ENCODE data around the gene OR6S1.
A peak's percentile ranks its signal among the peaks of the same experiment; 100 is the strongest.

The OR6S1 gene

DNA sequence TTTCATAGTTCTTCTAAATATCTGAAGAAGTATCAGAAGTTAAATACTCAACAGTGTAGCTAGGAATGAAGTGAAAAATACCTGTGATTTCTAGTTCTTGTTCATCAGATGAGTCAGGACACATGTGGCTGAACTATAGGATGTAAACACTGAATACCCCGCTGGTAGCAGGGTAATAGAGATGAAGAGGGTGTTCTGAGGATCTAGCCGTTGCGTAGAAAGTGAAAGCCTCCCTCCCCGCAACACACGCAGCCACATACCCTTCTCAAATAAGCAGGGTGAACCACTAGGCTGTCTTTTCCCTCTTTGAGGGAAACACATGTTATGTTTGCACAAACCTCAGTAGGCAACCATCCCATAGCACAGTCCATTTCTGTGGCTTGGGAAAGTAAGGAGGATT, 33.9 kb downstream of the OR6S1 start:
- Histone ChIP-seq H3K9me3 (ENCODE audit: control insufficient read depth, insufficient read depth, low read length) (no peaks in the 10 kb centered on the region), H3K27me3 (ENCODE audit: control insufficient read depth, low read length) (peaks cover 25% of the 10 kb centered on the region), H3F3A (ENCODE audit: control insufficient read depth, insufficient read depth) (peaks cover 14% of the 10 kb centered on the region), H3K36me3 (ENCODE audit: control insufficient read depth, low read length) (no peaks in the 10 kb centered on the region), H3K79me2 (ENCODE audit: control insufficient read depth, low read length) (no peaks in the 10 kb centered on the region), H3K27ac (ENCODE audit: low read depth, low read length) (no peak overlapping the region), H3K4me2 (ENCODE audit: low read length) (no peak overlapping the region), H4K20me1 (ENCODE audit: control insufficient read depth, insufficient read depth, low read depth, low read length) (no peaks in the 10 kb centered on the region), H3K4me1 (ENCODE audit: control insufficient read depth, low read length) (peaks cover 32% of the 10 kb centered on the region), H3K4me3 (ENCODE audit: low read length) (no peak overlapping the region), H3K9me2 (replicated peaks; ENCODE audit: control insufficient read depth, low read length) (no peaks in the 10 kb centered on the region)
- TF ChIP-seq, protein P1, sequence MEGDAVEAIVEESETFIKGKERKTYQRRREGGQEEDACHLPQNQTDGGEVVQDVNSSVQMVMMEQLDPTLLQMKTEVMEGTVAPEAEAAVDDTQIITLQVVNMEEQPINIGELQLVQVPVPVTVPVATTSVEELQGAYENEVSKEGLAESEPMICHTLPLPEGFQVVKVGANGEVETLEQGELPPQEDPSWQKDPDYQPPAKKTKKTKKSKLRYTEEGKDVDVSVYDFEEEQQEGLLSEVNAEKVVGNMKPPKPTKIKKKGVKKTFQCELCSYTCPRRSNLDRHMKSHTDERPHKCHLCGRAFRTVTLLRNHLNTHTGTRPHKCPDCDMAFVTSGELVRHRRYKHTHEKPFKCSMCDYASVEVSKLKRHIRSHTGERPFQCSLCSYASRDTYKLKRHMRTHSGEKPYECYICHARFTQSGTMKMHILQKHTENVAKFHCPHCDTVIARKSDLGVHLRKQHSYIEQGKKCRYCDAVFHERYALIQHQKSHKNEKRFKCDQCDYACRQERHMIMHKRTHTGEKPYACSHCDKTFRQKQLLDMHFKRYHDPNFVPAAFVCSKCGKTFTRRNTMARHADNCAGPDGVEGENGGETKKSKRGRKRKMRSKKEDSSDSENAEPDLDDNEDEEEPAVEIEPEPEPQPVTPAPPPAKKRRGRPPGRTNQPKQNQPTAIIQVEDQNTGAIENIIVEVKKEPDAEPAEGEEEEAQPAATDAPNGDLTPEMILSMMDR (IDR thresholded peaks at IDR 0.05; ENCODE audit: low read depth, low read length, poor library complexity, severe bottlenecking), result no peak
- TF ChIP-seq EZH2phosphoT487 (IDR thresholded peaks at IDR 0.05; ENCODE audit: borderline replicate concordance, low read length), result no peak

DNA sequence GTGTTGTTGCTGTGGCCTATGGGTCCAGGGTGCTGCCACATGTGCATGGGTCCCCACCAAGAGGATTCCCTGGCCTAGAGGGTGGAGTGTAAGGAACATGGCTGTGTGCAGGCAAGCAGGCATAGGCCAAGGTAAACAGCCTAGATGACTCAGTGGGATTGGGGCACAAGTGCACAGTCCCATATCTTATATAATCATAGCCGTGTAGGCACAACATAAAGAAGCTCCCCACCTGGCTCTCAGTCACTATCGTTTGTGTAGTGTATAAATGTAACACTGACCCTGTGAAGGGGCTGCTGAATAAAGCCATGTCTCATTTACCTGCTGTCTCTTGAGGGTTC, 34.6 kb downstream of the OR6S1 start:
- no peak for TF ChIP-seq EZH2phosphoT487 (IDR thresholded peaks at IDR 0.05; ENCODE audit: borderline replicate concordance, low read length)
- TF ChIP-seq, protein P1 (IDR thresholded peaks at IDR 0.05; ENCODE audit: low read depth, low read length, poor library complexity, severe bottlenecking), result no peak
- Histone ChIP-seq H3K79me2 (ENCODE audit: control insufficient read depth, low read length) (no peaks in the 10 kb centered on the region), H3K4me1 (ENCODE audit: control insufficient read depth, low read length) (peaks cover 25% of the 10 kb centered on the region), H3K9me3 (ENCODE audit: control insufficient read depth, insufficient read depth, low read length) (no peaks in the 10 kb centered on the region), H4K20me1 (ENCODE audit: control insufficient read depth, insufficient read depth, low read depth, low read length) (no peaks in the 10 kb centered on the region), H3K36me3 (ENCODE audit: control insufficient read depth, low read length) (no peaks in the 10 kb centered on the region), H3K4me3 (ENCODE audit: low read length) (no peak overlapping the region), H3F3A (ENCODE audit: control insufficient read depth, insufficient read depth) (peaks cover 7% of the 10 kb centered on the region; the same call in 1 of the 2 replicates), H3K27ac (ENCODE audit: low read depth, low read length) (no peak overlapping the region), H3K27me3 (ENCODE audit: control insufficient read depth, low read length) (peaks cover 25% of the 10 kb centered on the region), H3K4me2 (ENCODE audit: low read length) (no peak overlapping the region), H3K9me2 (replicated peaks; ENCODE audit: control insufficient read depth, low read length) (no peaks in the 10 kb centered on the region)

DNA sequence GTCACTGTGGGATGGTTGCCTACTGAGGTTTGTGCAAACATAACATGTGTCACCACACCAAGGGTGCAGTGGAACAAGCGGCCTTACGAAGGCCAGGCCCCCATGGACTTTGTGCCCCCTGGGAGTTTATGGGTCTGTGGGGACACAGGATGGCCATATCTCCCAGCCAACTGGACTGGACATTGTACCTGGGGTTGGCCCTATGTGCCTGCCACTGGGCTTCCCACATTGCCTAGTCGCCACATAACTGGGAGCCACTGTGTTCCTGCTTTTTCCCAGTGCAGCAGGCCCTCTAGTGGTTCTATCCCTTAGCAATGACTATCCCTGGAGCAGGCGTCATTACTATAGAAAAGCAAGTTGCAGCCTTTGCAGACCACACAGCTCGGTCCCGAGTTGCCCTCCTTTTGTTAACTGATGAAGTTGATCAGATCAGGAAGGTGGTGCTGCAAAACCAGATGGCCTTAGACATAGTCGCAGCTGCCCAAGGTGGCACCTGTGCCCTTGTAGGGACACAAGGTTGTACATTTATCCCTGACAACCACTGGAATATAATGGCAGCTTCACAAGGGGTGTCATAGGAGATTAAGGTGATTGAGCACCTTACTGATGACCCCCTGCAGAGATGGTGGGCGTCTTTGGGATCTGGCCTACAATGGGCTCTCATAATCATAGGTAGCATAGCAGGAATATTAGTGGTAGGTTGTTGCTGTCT, 35.1 kb downstream of the OR6S1 start:
- Histone ChIP-seq H3K27me3 (ENCODE audit: control insufficient read depth, low read length) (peaks cover 21% of the 10 kb centered on the region), H3K9me3 (ENCODE audit: control insufficient read depth, insufficient read depth, low read length) (no peaks in the 10 kb centered on the region), H3K36me3 (ENCODE audit: control insufficient read depth, low read length) (no peaks in the 10 kb centered on the region), H3F3A (ENCODE audit: control insufficient read depth, insufficient read depth) (peaks cover 1% of the 10 kb centered on the region; the same call in 1 of the 2 replicates), H4K20me1 (ENCODE audit: control insufficient read depth, insufficient read depth, low read depth, low read length) (no peaks in the 10 kb centered on the region), H3K4me2 (ENCODE audit: low read length) (no peak overlapping the region), H3K27ac (ENCODE audit: low read depth, low read length) (no peak overlapping the region), H3K79me2 (ENCODE audit: control insufficient read depth, low read length) (no peaks in the 10 kb centered on the region), H3K4me3 (ENCODE audit: low read length) (no peak overlapping the region), H3K9me2 (replicated peaks; ENCODE audit: control insufficient read depth, low read length) (no peaks in the 10 kb centered on the region), H3K4me1 (ENCODE audit: control insufficient read depth, low read length) (peaks cover 20% of the 10 kb centered on the region)
- TF ChIP-seq, protein P1 (IDR thresholded peaks at IDR 0.05; ENCODE audit: low read depth, low read length, poor library complexity, severe bottlenecking), result peak; percentile 49
- no peak for TF ChIP-seq EZH2phosphoT487 (IDR thresholded peaks at IDR 0.05; ENCODE audit: borderline replicate concordance, low read length)

Data from DOHH2 (cell line).